H1 (cell line): ENCODE results near the gene TNS3. TPM values are rescaled to one million over a fixed set of nuclear protein-coding genes. Genes with fewer than 3 reads are reported as not detected.

Source experiments
- CEBPB ChIP-seq: IDR thresholded peaks from 2 replicates; pipeline ENCODE4 v1.6.1; 2012; ENCODE audit warnings: low read depth, low read length
- EGR1 ChIP-seq: IDR thresholded peaks from 2 replicates; pipeline ENCODE4 v1.6.1; 2011; ENCODE audit warnings: low read depth, low read length, borderline replicate concordance
- polyA plus RNA-seq, 7 experiments: library from polyadenylated mRNA; depleted of rRNA in 3 of 7; stranded (reverse) in 5 of 7; unstranded in 2 of 7; fragments of >200 nt in 5 of 7; fragments of 200-250 nt in 2 of 7; gene quantifications; 1 replicate in 5 of 7; 2 replicates in 1 of 7; 4 replicates in 1 of 7; pipeline versions ENCODE4 v1.2.1 to v1.2.3, GENCODE V29; 2011 to 2013; ENCODE audit warnings: missing spikeins in 2 of 7, mixed read lengths in 2 of 7
- total RNA-seq: library from RNA; stranded (reverse); fragmentation: NEBNext Ultra II Directional; extraction: Animal tissue kit (Norgen Biotek cat#: 25700); gene quantifications from 2 replicates; pipeline ENCODE4 v1.2.1, GENCODE V29; 2021
- TF ChIP-seq, protein P1 (sequence below): IDR thresholded peaks from 2 replicates; pipeline ENCODE4 v1.6.1; 2011; ENCODE audit warnings: low read length, improper control_type of control experiment

The TNS3 gene
- total and polyA plus RNA-seq, 2 of the 8 experiments (the other 6 are each of a cell fraction or from before 2014, with no cell fraction given) = 11.9 to 24.2 TPM

DNA sequence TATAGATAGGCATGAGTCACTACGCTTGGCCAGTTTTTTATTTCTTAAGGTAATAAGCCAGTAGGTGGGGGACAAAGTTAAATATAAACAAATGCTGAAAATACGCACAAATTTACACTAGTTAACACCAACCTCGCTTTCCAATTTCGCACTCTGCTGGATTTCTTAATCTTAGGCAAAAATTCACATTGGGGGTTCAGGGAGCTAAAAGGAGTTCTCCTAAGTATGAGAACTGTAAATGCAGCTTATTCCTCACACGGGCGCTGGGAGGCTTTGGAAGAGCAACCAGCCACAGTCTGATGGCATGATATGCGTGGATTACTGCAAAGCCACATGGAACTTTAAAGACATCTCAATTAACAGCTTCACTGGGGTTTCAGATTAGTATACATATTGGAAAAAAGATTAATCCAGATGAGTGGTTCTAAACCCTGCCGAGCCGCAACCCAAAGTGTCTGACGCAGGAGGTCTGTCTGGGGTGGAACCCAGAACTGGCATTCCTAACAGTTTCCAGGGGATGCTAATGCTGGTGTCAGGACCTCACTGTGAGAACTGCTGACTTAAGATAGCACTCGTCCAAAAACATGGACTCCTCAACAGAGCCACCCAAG, 16.2 kb downstream of the TNS3 start (continued):
- TF ChIP-seq EGR1 = no peak
- TF ChIP-seq, protein P1, sequence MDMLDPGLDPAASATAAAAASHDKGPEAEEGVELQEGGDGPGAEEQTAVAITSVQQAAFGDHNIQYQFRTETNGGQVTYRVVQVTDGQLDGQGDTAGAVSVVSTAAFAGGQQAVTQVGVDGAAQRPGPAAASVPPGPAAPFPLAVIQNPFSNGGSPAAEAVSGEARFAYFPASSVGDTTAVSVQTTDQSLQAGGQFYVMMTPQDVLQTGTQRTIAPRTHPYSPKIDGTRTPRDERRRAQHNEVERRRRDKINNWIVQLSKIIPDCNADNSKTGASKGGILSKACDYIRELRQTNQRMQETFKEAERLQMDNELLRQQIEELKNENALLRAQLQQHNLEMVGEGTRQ = no peak
- no peak for TF ChIP-seq CEBPB
